Nephron (organoid): ENCODE measurements around the gene C20orf141.
"Not testable (repeated sequence)": the region's sequence is repeated elsewhere in the genome, so short reads cannot be mapped to it uniquely, and the experiment has no call there.

Experiments used
- H3K27ac Mint-ChIP-seq, 3 experiments: 2 replicates each; pipeline ENCODE4 v1.8.0; 2020; ENCODE audit warnings: mixed read lengths in 3 of 3, mild to moderate bottlenecking in 2 of 3, moderate library complexity in 1 of 3
- H3K27me3 Mint-ChIP-seq: 2 replicates; pipeline ENCODE4 v1.8.0; 2021; ENCODE audit warnings: low read depth, mild to moderate bottlenecking, moderate library complexity, mixed read lengths
- H3K36me3 Mint-ChIP-seq: 2 replicates; pipeline ENCODE4 v1.8.0; 2020; ENCODE audit warnings: low read depth, mixed read lengths
- H3K4me1 Mint-ChIP-seq: 2 replicates; pipeline ENCODE4 v1.8.0; 2020; ENCODE audit warnings: mixed read lengths
- H3K4me3 Mint-ChIP-seq, 3 experiments: 2 replicates each; pipeline ENCODE4 v1.8.0; 2020; ENCODE audit warnings: mild to moderate bottlenecking in 3 of 3, mixed read lengths in 3 of 3, moderate library complexity in 2 of 3
- H3K9me3 Mint-ChIP-seq: 2 replicates; pipeline ENCODE4 v1.8.0; 2020; ENCODE audit warnings: mixed read lengths
- TF ChIP-seq, protein P1 (sequence below), 3 experiments: fragments of 200-600 bp; sonication (generic); IDR thresholded peaks; one replicate each; pipeline ENCODE4 v1.5.0; 2021; ENCODE audit warnings: antibody characterized with exemption in 3 of 3; ENCODE audit not compliant: unreplicated experiment in 3 of 3

The C20orf141 gene, protein sequence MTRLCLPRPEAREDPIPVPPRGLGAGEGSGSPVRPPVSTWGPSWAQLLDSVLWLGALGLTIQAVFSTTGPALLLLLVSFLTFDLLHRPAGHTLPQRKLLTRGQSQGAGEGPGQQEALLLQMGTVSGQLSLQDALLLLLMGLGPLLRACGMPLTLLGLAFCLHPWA

DNA sequence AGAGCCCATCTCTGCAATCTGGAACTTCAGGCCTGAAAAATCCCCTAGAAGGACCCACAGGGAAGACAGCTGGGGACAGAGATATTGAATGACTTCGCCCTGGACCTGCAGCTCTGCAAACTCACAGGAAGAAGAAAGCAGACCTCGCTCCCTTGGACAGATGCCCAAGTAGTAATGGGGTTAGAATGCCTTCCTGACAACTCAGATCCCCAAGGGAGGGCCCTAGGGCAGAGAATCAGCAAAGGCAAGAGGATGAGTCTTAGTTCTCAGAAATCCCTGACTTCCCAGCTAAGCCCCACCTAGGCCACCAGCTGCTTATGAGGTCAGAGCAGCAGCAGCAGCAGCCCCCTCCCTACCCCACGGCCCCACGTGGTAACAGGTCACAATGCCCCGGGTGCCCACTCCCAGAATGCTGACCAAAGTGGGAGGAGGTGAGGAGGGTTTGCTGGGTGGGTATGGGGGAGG lies at the start of gene C20orf141:
C20orf141 (plus strand) TSS at position 401 of the 465 bp plus-strand sequence. CDS start 198 bp downstream, outside the sequence.
- H3K4me1 Mint-ChIP-seq: peaks cover 36% of the 10 kb centered on the region
- TF ChIP-seq, protein P1, sequence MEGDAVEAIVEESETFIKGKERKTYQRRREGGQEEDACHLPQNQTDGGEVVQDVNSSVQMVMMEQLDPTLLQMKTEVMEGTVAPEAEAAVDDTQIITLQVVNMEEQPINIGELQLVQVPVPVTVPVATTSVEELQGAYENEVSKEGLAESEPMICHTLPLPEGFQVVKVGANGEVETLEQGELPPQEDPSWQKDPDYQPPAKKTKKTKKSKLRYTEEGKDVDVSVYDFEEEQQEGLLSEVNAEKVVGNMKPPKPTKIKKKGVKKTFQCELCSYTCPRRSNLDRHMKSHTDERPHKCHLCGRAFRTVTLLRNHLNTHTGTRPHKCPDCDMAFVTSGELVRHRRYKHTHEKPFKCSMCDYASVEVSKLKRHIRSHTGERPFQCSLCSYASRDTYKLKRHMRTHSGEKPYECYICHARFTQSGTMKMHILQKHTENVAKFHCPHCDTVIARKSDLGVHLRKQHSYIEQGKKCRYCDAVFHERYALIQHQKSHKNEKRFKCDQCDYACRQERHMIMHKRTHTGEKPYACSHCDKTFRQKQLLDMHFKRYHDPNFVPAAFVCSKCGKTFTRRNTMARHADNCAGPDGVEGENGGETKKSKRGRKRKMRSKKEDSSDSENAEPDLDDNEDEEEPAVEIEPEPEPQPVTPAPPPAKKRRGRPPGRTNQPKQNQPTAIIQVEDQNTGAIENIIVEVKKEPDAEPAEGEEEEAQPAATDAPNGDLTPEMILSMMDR (IDR thresholded peaks at IDR 0.05; ENCODE audit: unreplicated experiment in 3 of 3): no peak
- peak within 1 kb of the TSS in 2 of 3 experiments; percentile 1 to 8 for H3K4me3 Mint-ChIP-seq
- H3K9me3 Mint-ChIP-seq: peaks cover 31% of the 10 kb centered on the region
- H3K27ac Mint-ChIP-seq: peak within 1 kb of the TSS; percentile 78 to 95 (median 84)
- peaks cover 14% of the 10 kb centered on the region for H3K36me3 Mint-ChIP-seq
- peaks cover 19% of the 10 kb centered on the region for H3K27me3 Mint-ChIP-seq

DNA sequence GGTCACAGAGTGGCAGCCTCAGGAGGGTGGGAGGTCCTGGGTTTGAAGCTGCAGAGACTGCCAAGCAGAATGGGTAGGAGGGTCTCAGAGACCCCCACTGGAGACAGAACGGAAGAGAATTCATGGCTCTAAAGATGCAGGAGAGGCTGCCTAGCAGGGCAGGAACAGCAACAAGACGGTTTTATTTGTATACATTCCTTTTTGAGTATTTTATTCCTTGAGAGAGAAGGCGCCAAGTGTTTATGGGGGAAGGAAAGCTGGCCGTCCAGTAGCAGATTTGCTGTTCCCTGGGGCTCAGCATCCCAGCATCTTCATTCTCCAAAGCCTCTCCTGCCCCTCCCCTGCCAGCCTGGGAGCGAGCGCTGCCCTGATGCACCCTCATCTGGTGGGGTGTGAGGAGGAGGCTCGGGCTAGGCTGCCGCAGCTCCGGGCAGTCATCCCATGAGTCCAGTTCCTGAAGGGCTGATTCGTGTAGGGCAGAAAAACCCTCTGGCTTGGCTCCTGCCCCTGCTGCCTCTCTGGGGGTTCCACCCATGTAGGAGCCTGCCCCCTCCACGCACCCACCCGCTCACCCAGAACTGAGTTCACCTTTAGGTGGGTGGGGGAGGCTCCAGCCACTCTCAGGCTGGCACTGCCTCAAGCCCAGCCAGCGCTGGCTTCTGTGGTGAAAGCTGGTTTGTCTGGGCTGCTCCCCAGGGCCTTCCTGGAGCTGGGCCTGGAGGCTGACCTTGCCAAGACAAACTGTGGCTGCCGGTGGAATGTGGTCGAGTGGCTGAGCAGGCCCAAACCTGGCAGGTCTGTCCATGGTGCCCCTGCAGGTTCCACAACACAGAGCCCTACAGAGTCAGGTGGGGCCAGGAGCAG lies 46.8 kb upstream of the C20orf141 start:
- Mint-ChIP-seq H3K27me3 (peaks cover 27% of the 10 kb centered on the region), H3K4me1 (no peaks in the 10 kb centered on the region), H3K36me3 (no peaks in the 10 kb centered on the region), H3K4me3 (no peak overlapping the region), H3K9me3 (no peaks in the 10 kb centered on the region), H3K27ac (no peak overlapping the region)
- TF ChIP-seq, protein P1 (IDR thresholded peaks at IDR 0.05; ENCODE audit: unreplicated experiment in 3 of 3): no peak

DNA sequence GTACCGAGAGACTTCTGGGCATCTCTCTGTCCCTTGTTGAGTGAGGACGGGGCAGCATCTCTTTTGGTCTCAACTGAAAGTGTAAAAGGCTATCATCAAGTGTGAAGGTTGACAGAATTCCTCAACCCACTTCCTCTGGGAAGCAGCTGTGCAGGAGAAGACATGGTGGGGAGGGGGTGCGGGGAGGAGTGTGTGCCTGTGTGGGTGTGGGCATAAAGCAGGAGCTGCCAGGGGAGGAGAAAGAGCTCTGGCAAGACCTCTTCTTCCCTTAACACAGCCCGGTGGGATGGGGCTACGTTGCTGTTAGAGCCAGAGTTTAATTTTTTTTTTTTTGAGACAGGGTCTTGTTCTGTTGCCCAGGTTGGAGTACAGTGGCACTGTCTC lies 46.2 kb upstream of the C20orf141 start:
- Mint-ChIP-seq H3K27me3 (peaks cover 22% of the 10 kb centered on the region), H3K4me3 (no peak overlapping the region), H3K4me1 (no peaks in the 10 kb centered on the region), H3K27ac (no peak overlapping the region), H3K9me3 (no peaks in the 10 kb centered on the region), H3K36me3 (no peaks in the 10 kb centered on the region)
- TF ChIP-seq, protein P1 (IDR thresholded peaks at IDR 0.05; ENCODE audit: unreplicated experiment in 3 of 3): no peak

DNA sequence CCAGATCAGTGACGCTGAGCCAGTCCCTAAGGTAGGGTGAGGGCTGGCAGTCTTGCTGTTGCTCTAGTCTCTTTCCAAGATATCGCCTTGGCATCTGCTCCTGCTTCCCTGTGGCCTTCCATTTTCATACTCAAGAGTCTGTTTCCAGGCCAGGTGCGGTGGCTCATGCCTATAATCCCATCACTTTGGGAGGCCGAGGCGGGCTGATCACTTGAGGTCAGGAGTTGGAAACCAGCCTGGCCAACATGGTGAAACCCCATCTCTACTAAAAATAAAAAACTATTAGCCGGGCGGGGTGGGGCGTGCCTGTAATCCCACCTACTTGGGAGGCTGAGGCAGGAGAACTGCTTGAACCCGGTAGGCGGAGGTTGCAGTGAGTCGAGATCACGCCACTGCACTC lies 44.7 kb upstream of the C20orf141 start:
- not testable (repeated sequence) for H3K27ac Mint-ChIP-seq, H3K4me1 Mint-ChIP-seq, H3K9me3 Mint-ChIP-seq, H3K36me3 Mint-ChIP-seq, H3K4me3 Mint-ChIP-seq
- peaks cover 16% of the 10 kb centered on the region for H3K27me3 Mint-ChIP-seq

DNA sequence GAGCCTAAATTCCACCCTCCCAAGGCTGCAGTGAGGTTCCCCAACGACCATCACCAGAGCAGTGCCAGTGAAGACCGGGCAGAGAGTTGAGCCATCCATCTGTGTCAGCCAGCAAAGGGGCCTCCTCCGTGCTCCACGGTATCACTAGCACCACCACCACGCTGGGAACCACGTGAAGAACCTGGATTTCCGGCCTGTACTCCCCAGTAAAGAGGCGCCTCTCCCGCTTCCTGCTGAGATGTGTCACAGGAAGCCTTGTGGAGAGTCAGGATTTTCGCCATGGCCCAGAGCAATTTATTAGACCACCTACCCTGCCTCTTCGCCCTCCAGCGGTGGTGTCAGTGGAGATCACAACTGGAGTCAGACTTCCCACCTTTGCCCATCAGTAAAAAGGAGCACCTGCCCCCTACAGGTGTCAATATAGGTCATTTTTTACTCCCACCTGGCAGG lies 43.1 kb upstream of the C20orf141 start:
- Mint-ChIP-seq H3K9me3 (peaks cover 7% of the 10 kb centered on the region), H3K36me3 (no peaks in the 10 kb centered on the region), H3K27me3 (peaks cover 16% of the 10 kb centered on the region), H3K27ac (no peak overlapping the region), H3K4me1 (no peaks in the 10 kb centered on the region), H3K4me3 (no peak overlapping the region)
- TF ChIP-seq, protein P1 (IDR thresholded peaks at IDR 0.05; ENCODE audit: unreplicated experiment in 3 of 3): no peak

DNA sequence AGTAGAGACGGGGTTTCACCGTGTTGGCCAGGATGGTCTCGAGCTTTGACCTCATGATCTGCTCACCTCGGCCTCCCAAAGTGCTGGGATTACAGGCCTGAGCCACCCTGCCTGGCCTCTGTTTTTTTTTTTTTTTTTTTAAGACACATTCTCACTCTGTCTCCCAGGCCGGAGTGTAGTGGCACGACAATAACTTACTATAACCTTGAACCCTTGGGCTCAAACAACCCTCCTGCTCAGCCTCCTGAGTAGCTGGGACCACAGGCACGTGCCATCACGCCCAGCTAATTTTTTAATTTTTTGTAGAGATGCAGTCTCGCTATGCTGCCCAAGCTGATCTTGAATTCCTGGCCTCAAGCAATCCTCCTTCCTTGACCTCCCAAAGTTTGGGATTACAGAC lies 41.0 kb upstream of the C20orf141 start:
- Mint-ChIP-seq H3K4me1 (no peaks in the 10 kb centered on the region), H3K36me3 (no peaks in the 10 kb centered on the region), H3K27me3 (peaks cover 9% of the 10 kb centered on the region), H3K4me3 (no peak overlapping the region), H3K27ac (no peak overlapping the region), H3K9me3 (peaks cover 12% of the 10 kb centered on the region)
- TF ChIP-seq, protein P1 (IDR thresholded peaks at IDR 0.05; ENCODE audit: unreplicated experiment in 3 of 3): no peak
